Neural cell (in vitro differentiated cells): Measurements from ENCODE around the gene TBL1XR1. TPM values are rescaled to one million over a fixed set of nuclear protein-coding genes. Genes with fewer than 3 reads are reported as not detected.

ENCODE experiments used
- H2AFZ ChIP-seq: fragments of 200-600, 300-800 bp; sonication (generic), shearing (Covaris generic); 2 replicates; pipeline ENCODE4 v1.6.0; 2014; ENCODE audit warnings: low read depth, mild to moderate bottlenecking, antibody characterized with exemption, low read length, moderate library complexity
- H3F3A ChIP-seq: fragments of 200-600 bp; shearing (Covaris generic); 2 replicates; pipeline ENCODE4 v1.6.1; 2016; ENCODE audit warnings: mild to moderate bottlenecking, moderate library complexity, mixed read lengths, antibody characterized with exemption, low read length; ENCODE audit not compliant: insufficient read depth, poor library complexity, severe bottlenecking
- H3K27ac ChIP-seq: fragments of 200-600, 300-800 bp; sonication (generic), shearing (Covaris generic); 2 replicates; pipeline ENCODE4 v1.5.1; 2014; ENCODE audit warnings: mild to moderate bottlenecking, low read length, moderate library complexity
- H3K27me3 ChIP-seq: fragments of 300-800, 200-600 bp; sonication (generic), shearing (Covaris generic); 2 replicates; pipeline ENCODE4 v1.6.0; 2014; ENCODE audit warnings: mild to moderate bottlenecking, low read depth, low read length, moderate library complexity; ENCODE audit not compliant: insufficient read depth
- H3K36me3 ChIP-seq: fragments of 300-800, 200-600 bp; sonication (generic), shearing (Covaris generic); 2 replicates; pipeline ENCODE4 v1.5.1; 2014; ENCODE audit warnings: mild to moderate bottlenecking, antibody characterized with exemption, low read length, moderate library complexity; ENCODE audit not compliant: insufficient read depth
- H3K4me2 ChIP-seq: fragments of 300-800, 200-600 bp; sonication (generic), shearing (Covaris generic); 2 replicates; pipeline ENCODE4 v1.6.0; 2014; ENCODE audit warnings: mild to moderate bottlenecking, low read length
- H3K4me3 ChIP-seq: fragments of 300-800, 200-600 bp; sonication (generic), shearing (Covaris generic); 2 replicates; pipeline ENCODE4 v1.5.1; 2014; ENCODE audit warnings: mild to moderate bottlenecking, low read length, moderate library complexity
- H3K79me2 ChIP-seq: fragments of 200-600 bp; shearing (Covaris generic); replicated peaks from 2 replicates; pipeline ENCODE4 v1.6.0; 2014; ENCODE audit warnings: mild to moderate bottlenecking, low read length, moderate library complexity; ENCODE audit not compliant: insufficient read depth
- H3K9ac ChIP-seq: fragments of 300-800, 200-600 bp; sonication (generic), shearing (Covaris generic); 2 replicates; pipeline ENCODE4 v1.6.1; 2016; ENCODE audit warnings: mild to moderate bottlenecking, low read length, mixed read lengths
- H3K9me2 ChIP-seq: fragments of 200-600 bp; shearing (Covaris generic); 2 replicates; pipeline ENCODE4 v1.6.1; 2016; ENCODE audit warnings: mild to moderate bottlenecking, low read length, mixed read lengths; ENCODE audit not compliant: insufficient read depth
- H3K9me3 ChIP-seq: fragments of 200-600, 300-800 bp; sonication (generic), shearing (Covaris generic); 2 replicates; pipeline ENCODE4 v1.6.1; 2016; ENCODE audit warnings: mild to moderate bottlenecking, mixed run types, low read length, moderate library complexity, mixed read lengths
- H4K20me1 ChIP-seq: fragments of 200-600 bp; shearing (Covaris generic); 2 replicates; pipeline ENCODE4 v1.6.1; 2016; ENCODE audit warnings: mild to moderate bottlenecking, mixed run types; ENCODE audit not compliant: insufficient read depth
- EP300 ChIP-seq: fragments of 450-650 bp; conservative IDR thresholded peaks from 2 replicates; pipeline ENCODE4 v1.6.1; 2014; ENCODE audit warnings: antibody characterized with exemption, mild to moderate bottlenecking, moderate library complexity; ENCODE audit not compliant: poor library complexity, severe bottlenecking
- EZH2 ChIP-seq: fragments of 200-600, 300-800 bp; shearing (Covaris generic), sonication (generic); IDR thresholded peaks from 2 replicates; pipeline ENCODE4 v1.6.1; 2014; ENCODE audit warnings: antibody characterized with exemption, low read length, borderline replicate concordance, mild to moderate bottlenecking; ENCODE audit not compliant: insufficient read depth, poor library complexity, severe bottlenecking
- MXI1 ChIP-seq: fragments of 450-650 bp; conservative IDR thresholded peaks from 2 replicates; pipeline ENCODE4 v1.6.1; 2014; ENCODE audit warnings: antibody characterized with exemption, mild to moderate bottlenecking; ENCODE audit not compliant: poor library complexity, severe bottlenecking
- POLR2AphosphoS5 ChIP-seq: IDR thresholded peaks from 2 replicates; pipeline ENCODE4 v1.6.1; 2012
- RAD21 ChIP-seq: fragments of 450-650 bp; conservative IDR thresholded peaks from 2 replicates; pipeline ENCODE4 v1.6.1; 2014; ENCODE audit warnings: antibody characterized with exemption, mild to moderate bottlenecking, moderate library complexity
- REST ChIP-seq: IDR thresholded peaks from 2 replicates; pipeline ENCODE4 v1.6.1; 2012; ENCODE audit warnings: borderline replicate concordance
- SMC3 ChIP-seq: fragments of 450-650 bp; conservative IDR thresholded peaks from 2 replicates; pipeline ENCODE4 v1.6.1; 2014; ENCODE audit warnings: antibody characterized with exemption, mild to moderate bottlenecking, moderate library complexity; ENCODE audit not compliant: poor library complexity
- TAF1 ChIP-seq: IDR thresholded peaks from 2 replicates; pipeline ENCODE4 v1.6.1; 2012; ENCODE audit warnings: low read depth
- polyA plus RNA-seq: library from polyadenylated mRNA; depleted of rRNA; stranded (reverse); fragments of >200 nt; gene quantifications from 2 replicates; pipeline ENCODE4 v1.2.3, GENCODE V29; 2014
- TF ChIP-seq, protein P1 (sequence below): fragments of 450-650 bp; IDR thresholded peaks from 2 replicates; pipeline ENCODE4 v1.5.1; 2014; ENCODE audit warnings: antibody characterized with exemption, mild to moderate bottlenecking, moderate library complexity; ENCODE audit not compliant: poor library complexity, severe bottlenecking

Gene TBL1XR1
- polyA plus RNA-seq, 1 donor from 2014 or later, result 96.3 TPM

DNA sequence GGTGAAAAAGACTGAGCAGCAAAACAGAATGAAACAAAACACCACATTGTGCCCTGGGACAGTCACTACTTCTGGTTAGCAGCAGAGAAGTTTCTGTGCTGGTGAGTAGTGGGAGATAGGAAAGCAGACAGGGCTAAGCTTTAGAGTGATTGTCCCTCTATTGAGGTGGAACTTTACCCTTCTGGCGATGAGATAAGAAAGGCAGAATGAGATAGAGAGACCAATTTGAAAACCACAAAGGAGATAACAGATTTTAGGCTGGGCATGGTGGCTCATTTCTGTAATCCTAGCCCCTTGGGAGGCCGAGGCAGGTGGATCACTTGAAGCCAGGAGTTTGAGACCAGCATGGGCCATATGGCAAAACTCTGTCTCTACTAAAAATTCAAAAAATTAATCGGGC, 208.5 kb downstream of the TBL1XR1 start:
- no peaks in the 10 kb centered on the region for H4K20me1 ChIP-seq
- no peaks in the 10 kb centered on the region for H3K9me3 ChIP-seq
- TF ChIP-seq TAF1 (no peak), EP300 (no peak), SMC3 (no peak), RAD21 (no peak), POLR2AphosphoS5 (no peak), REST (no peak), MXI1 (no peak)
- TF ChIP-seq, protein P1, sequence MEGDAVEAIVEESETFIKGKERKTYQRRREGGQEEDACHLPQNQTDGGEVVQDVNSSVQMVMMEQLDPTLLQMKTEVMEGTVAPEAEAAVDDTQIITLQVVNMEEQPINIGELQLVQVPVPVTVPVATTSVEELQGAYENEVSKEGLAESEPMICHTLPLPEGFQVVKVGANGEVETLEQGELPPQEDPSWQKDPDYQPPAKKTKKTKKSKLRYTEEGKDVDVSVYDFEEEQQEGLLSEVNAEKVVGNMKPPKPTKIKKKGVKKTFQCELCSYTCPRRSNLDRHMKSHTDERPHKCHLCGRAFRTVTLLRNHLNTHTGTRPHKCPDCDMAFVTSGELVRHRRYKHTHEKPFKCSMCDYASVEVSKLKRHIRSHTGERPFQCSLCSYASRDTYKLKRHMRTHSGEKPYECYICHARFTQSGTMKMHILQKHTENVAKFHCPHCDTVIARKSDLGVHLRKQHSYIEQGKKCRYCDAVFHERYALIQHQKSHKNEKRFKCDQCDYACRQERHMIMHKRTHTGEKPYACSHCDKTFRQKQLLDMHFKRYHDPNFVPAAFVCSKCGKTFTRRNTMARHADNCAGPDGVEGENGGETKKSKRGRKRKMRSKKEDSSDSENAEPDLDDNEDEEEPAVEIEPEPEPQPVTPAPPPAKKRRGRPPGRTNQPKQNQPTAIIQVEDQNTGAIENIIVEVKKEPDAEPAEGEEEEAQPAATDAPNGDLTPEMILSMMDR, result no peak
- H2AFZ ChIP-seq, result no peak overlapping the region
- H3F3A ChIP-seq, result no peaks in the 10 kb centered on the region
- no peaks in the 10 kb centered on the region for H3K27me3 ChIP-seq
- H3K4me3 ChIP-seq, result no peak overlapping the region
- H3K36me3 ChIP-seq, result no peaks in the 10 kb centered on the region
- no peaks in the 10 kb centered on the region for H3K9me2 ChIP-seq
- H3K4me2 ChIP-seq, result no peak overlapping the region
- no peak overlapping the region for H3K9ac ChIP-seq
- H3K79me2 ChIP-seq, result no peaks in the 10 kb centered on the region
- H3K27ac ChIP-seq, result no peak overlapping the region

DNA sequence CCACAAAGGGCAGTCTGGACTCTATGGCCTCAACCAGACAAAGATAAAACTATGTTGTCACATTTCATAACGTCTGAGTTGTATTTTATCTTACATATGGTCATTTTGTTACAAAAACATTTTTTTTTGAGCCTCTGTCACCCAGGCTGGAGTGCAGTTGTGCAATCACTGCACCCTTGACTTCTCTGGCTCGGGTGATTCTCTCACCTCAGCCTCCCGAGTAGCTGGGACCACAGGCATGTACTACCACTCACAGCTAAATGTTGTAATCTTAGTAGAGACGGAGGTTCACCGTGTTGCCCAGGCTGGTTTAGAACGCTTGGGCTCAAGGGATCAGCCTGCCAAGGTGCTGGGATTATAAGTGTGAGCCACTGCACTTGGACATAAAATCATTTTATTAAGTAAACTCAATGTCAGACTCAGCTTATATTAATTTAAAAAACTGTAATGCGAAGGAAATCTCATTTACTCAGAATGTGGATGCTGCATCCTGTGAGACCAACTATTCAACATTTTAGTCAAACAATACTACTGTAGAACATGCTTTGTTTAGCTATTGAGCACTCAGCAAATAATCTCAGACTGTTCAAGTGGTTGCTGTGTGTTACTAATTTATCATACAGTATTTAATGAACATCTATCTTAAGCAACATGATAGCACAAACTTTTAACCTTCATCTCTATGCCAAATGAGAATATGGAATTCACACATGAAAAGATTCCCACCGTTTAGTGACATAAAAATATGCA, 209.2 kb downstream of the TBL1XR1 start:
- H3K9me3 ChIP-seq, result no peaks in the 10 kb centered on the region
- no peaks in the 10 kb centered on the region for H3K36me3 ChIP-seq
- H3K9me2 ChIP-seq, result no peaks in the 10 kb centered on the region
- H3K79me2 ChIP-seq, result no peaks in the 10 kb centered on the region
- no peaks in the 10 kb centered on the region for H3F3A ChIP-seq
- H3K9ac ChIP-seq, result no peak overlapping the region
- H3K4me3 ChIP-seq, result no peak overlapping the region
- H3K27me3 ChIP-seq, result no peaks in the 10 kb centered on the region
- no peak for TF ChIP-seq SMC3
- TF ChIP-seq REST, result peak; percentile 24
- no peak for TF ChIP-seq EZH2
- no peak for TF ChIP-seq MXI1
- TF ChIP-seq TAF1, result no peak
- TF ChIP-seq EP300, result no peak
- no peak for TF ChIP-seq POLR2AphosphoS5
- TF ChIP-seq RAD21, result no peak
- H4K20me1 ChIP-seq, result no peaks in the 10 kb centered on the region
- no peak overlapping the region for H3K27ac ChIP-seq
- H3K4me2 ChIP-seq, result no peak overlapping the region
- no peak overlapping the region for H2AFZ ChIP-seq
